BJ (cell line): ENCODE data around the gene STK39. TPM values are rescaled to one million over a fixed set of nuclear protein-coding genes. Genes with fewer than 3 reads are reported as not detected.

ENCODE experiments used
- CTCF ChIA-PET: fragments of 350-600 bp; formaldehyde crosslinking; extraction: SDS; loops from one replicate; lab custom pipeline; 2021; ENCODE audit warnings: antibody characterized with exemption, inconsistent platforms; lab: Yijun Ruan, JAX
- POLR2A ChIA-PET: fragments of 300-600 bp; sonication (Branson Sonifier 250); formaldehyde crosslinking; extraction: SDS; loops from one replicate; lab custom pipeline; 2021; ENCODE audit warnings: antibody characterized with exemption; lab: Charles Lee
- DNase-seq: peaks from one replicate; pipeline ENCODE4 v3.0.0-alpha.2; 2011; ENCODE audit warnings: low read depth
- H3K27me3 ChIP-seq: 2 replicates; pipeline ENCODE4 v1.6.0; 2011; ENCODE audit warnings: low read length; ENCODE audit not compliant: control insufficient read depth, insufficient read depth
- H3K36me3 ChIP-seq: 2 replicates; pipeline ENCODE4 v1.5.1; 2011; ENCODE audit warnings: low read length; ENCODE audit not compliant: control insufficient read depth, insufficient read depth
- H3K4me3 ChIP-seq: 2 replicates; pipeline ENCODE4 v1.5.1; 2011; ENCODE audit warnings: low read depth, mild to moderate bottlenecking, control low read depth, low read length
- polyA plus RNA-seq: library from polyadenylated mRNA; depleted of rRNA; stranded (reverse); fragments of >200 nt; gene quantifications from 2 replicates; pipeline ENCODE4 v1.2.3, GENCODE V29; 2011
- TF ChIP-seq, protein P1 (sequence below): IDR thresholded peaks from 2 replicates; pipeline ENCODE4 v1.5.1; 2011; ENCODE audit warnings: low read depth, mild to moderate bottlenecking, control low read depth, inconsistent platforms, low read length, moderate library complexity; ENCODE audit not compliant: insufficient read depth

STK39 gene
- polyA plus RNA-seq, 1 experiment = 7.6 TPM

DNA sequence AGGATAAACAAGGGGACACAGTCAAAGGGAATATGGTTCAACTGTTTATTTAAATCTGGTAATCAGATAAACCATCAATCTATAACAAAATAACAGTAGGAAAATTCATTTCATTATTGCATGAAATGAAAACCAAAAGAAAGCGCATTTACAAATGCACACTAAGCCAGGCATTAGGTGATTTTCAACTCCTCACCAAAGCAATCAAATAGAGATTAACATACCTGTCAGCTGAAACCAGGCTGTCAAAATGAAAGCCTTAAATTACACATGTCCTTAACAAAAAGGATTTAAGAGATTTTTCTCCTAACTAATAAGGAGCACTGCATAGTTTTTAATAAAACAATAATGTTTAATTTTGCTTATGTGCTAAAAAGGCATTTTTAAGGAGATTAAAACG lies 23.0 kb downstream of the STK39 start:
- ChIA-PET CTCF (no interaction called here), POLR2A (no interaction called here)
- no peak overlapping the region for H3K4me3 ChIP-seq
- TF ChIP-seq, protein P1, sequence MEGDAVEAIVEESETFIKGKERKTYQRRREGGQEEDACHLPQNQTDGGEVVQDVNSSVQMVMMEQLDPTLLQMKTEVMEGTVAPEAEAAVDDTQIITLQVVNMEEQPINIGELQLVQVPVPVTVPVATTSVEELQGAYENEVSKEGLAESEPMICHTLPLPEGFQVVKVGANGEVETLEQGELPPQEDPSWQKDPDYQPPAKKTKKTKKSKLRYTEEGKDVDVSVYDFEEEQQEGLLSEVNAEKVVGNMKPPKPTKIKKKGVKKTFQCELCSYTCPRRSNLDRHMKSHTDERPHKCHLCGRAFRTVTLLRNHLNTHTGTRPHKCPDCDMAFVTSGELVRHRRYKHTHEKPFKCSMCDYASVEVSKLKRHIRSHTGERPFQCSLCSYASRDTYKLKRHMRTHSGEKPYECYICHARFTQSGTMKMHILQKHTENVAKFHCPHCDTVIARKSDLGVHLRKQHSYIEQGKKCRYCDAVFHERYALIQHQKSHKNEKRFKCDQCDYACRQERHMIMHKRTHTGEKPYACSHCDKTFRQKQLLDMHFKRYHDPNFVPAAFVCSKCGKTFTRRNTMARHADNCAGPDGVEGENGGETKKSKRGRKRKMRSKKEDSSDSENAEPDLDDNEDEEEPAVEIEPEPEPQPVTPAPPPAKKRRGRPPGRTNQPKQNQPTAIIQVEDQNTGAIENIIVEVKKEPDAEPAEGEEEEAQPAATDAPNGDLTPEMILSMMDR = no peak
- H3K27me3 ChIP-seq = no peaks in the 10 kb centered on the region
- H3K36me3 ChIP-seq = no peaks in the 10 kb centered on the region
- DNase-seq = no peak

DNA sequence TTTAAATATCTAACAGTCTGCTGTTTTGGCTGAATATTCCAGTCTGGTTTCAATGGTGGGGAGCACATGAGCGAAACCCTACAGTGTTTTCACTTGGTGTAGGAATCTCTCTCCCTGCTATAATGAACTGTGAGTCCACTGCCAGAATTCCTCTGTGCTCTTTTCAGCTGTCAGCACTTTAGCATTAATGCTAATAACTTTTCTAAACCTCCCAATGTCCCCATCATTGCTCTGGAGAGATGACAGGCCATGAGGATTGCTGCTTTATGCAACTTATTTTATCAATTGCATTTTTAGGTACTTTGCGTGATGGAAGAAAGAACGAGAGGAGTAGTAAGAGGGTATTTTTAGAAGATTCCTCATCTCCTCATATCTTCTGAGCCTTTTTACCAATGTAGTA lies 25.3 kb downstream of the STK39 start:
- Histone ChIP-seq H3K27me3 (no peaks in the 10 kb centered on the region), H3K36me3 (no peaks in the 10 kb centered on the region), H3K4me3 (no peak overlapping the region)
- ChIA-PET CTCF (no interaction called here), POLR2A (no interaction called here)
- TF ChIP-seq, protein P1 = no peak
- DNase-seq = no peak

DNA sequence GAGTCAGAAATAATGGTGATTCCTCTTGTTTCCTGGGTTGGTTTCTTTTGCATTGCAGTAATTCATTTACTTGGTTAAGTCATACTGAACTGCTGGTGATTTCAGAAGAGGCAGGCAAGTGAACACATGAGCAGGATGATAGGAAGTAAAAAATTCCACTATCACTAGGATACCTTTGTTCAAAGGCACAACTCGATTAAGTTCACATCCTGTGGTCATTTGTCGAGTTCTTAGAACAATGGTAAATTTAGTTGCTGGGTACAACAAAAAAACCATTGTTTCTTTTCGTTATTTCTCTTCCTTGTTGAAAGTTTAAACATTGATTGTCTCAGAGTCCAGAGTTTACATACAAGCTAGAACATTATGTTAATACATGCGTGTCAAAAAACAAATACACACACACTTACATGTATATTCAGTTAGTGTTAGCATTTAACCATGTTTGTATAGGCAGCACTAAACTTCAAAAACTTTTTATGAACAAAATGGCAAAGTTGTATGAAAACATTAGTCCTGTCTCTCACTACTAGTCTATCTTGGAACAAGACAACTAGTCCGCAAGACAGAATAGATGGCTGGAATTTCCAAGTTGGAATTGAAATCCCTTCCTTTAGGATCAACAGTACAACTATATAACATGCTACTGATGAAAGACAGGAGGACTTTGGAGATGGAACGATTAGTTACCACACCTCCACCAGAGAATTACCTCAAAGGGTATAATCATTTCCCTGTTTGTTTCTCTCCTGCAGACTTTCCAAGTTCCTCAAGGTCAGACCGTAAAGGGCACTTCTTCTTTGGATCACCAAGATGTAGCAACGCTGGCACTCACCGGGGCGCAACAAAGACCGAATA lies 26.2 kb downstream of the STK39 start:
- no peak overlapping the region for H3K4me3 ChIP-seq
- TF ChIP-seq, protein P1 = no peak
- no peaks in the 10 kb centered on the region for H3K36me3 ChIP-seq
- POLR2A ChIA-PET = no interaction called here
- CTCF ChIA-PET = interaction anchor here (1.2 kb wide), 1 partner anchor 10 kb away, joined by 4 read pairs; no protein-coding TSS in a partner anchor
- no peak for DNase-seq
- H3K27me3 ChIP-seq = no peaks in the 10 kb centered on the region

DNA sequence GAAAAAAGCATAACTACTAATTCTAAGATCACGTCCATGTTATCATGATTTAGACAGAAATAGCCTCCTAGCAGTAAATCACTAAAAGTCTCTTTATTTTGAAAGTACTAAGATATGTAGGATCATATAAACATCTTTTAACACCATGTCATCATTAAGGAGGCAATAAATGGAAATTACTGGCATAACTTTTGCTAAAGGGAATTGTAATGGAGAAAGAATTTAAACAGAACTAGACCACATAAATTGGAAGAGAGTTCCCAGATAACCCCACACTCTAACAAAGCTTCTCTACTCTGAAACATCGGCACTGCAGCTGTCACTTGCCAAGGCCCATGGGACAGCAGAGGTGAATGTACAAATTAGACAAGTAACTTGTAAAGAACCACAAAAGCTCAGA lies 29.5 kb downstream of the STK39 start:
- Histone ChIP-seq H3K36me3 (no peaks in the 10 kb centered on the region), H3K4me3 (no peak overlapping the region), H3K27me3 (no peaks in the 10 kb centered on the region)
- ChIA-PET CTCF (no interaction called here), POLR2A (no interaction called here)
- DNase-seq = no peak
- TF ChIP-seq, protein P1 = no peak

DNA sequence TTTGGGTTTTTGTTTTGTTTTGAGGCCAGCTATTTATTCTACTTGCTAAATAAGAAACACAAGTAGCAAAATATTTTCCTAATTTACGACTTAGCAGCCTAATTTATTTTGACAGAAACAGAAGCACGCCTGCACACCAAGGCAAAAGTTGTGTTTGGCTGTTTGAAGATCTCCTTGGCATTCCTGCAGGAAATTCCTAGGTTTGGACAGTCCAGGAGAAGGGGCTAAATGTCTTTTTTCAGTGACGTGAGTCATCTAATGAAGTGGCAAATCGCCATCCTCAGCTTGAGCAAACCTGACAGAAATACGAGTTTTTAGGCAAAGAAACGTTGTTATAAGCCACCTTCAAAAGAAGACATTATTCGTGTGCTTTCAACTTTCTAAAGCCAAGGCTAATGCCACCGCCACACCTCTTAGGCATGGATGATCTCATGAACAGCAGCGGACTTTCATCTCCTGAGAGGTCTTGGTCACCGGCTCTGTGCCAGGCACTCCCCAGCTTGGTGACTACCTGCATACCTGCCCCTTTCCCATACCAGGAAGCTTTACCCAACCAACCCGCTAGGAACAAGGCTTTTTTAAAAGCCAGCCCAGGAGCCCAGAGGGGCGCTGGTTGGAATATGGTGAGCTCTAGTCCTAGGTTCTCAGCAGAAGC lies 30.9 kb downstream of the STK39 start:
- POLR2A ChIA-PET = no interaction called here
- Histone ChIP-seq H3K4me3 (no peak overlapping the region), H3K36me3 (no peaks in the 10 kb centered on the region), H3K27me3 (no peaks in the 10 kb centered on the region)
- no peak for DNase-seq
- TF ChIP-seq, protein P1 = no peak
- CTCF ChIA-PET = no interaction called here
